IPS-20b (cell line): Measurements from ENCODE around the gene ALDH3A1.

Source experiments
- H3K27ac ChIP-seq: one replicate; pipeline ENCODE4 v1.5.1; 2013; ENCODE audit warnings: low read length
- H3K27me3 ChIP-seq: 2 replicates; pipeline ENCODE4 v1.6.1; 2013; ENCODE audit warnings: mild to moderate bottlenecking, low read length, inconsistent platforms; ENCODE audit not compliant: insufficient read depth
- H3K36me3 ChIP-seq: 2 replicates; pipeline ENCODE4 v1.6.1; 2013; ENCODE audit warnings: low read depth, mild to moderate bottlenecking, inconsistent platforms, low read length, moderate library complexity; ENCODE audit not compliant: insufficient read depth
- H3K4me1 ChIP-seq: 2 replicates; pipeline ENCODE4 v1.6.1; 2013; ENCODE audit warnings: mild to moderate bottlenecking, control low read depth, inconsistent platforms, low read length, moderate library complexity; ENCODE audit not compliant: insufficient read depth
- H3K4me3 ChIP-seq: 2 replicates; pipeline ENCODE4 v1.5.1; 2013; ENCODE audit warnings: mild to moderate bottlenecking, low read length, inconsistent platforms
- H3K9ac ChIP-seq: 2 replicates; pipeline ENCODE4 v1.6.1; 2013; ENCODE audit warnings: low read depth, mild to moderate bottlenecking, inconsistent platforms, low read length, moderate library complexity
- H3K9me3 ChIP-seq: 2 replicates; pipeline ENCODE4 v1.6.1; 2013; ENCODE audit warnings: mild to moderate bottlenecking, low read depth, low read length, inconsistent platforms; ENCODE audit not compliant: insufficient read depth

ALDH3A1 gene

DNA sequence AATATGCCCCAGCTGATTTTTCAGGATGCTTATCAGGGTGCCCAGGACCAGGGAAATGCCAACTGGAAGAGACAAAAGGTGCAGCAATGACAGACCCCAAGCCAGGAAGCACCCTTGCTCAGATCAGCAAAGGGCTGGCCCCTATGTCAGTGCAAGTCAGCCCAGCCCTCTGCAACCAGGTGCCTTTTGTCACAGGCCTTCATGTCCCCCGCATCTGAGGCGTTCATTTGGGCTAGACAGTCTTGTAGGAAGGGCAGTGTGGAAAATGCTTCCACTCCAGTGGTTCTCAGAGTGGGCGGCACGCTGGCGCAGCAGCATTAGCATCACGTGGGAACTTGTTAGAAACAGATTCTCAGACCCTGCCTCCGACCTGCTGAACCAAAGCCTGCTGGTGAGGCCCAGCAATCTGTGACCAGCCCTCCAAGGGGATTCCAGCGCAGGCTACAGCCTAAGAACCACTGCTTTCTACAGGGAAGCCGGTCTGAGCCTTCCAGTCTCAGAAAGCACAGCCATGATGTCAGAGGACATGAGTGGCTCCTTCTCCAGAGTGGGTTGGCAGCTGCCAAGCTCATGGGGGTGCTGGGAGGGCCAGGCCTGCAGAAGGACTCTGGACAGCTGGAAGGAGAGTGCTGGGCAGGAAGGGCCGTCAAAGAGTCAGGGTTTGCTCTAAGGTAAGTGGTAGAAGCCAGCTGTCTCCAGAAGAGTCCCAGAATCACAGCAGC lies 44.8 kb downstream of the ALDH3A1 start:
- Histone ChIP-seq H3K4me1 (peaks cover 5% of the 10 kb centered on the region; the same call in 1 of the 2 replicates), H3K27ac (no peak overlapping the region), H3K9ac (no peak overlapping the region), H3K27me3 (no peaks in the 10 kb centered on the region), H3K36me3 (no peaks in the 10 kb centered on the region), H3K9me3 (no peaks in the 10 kb centered on the region), H3K4me3 (no peak overlapping the region)

DNA sequence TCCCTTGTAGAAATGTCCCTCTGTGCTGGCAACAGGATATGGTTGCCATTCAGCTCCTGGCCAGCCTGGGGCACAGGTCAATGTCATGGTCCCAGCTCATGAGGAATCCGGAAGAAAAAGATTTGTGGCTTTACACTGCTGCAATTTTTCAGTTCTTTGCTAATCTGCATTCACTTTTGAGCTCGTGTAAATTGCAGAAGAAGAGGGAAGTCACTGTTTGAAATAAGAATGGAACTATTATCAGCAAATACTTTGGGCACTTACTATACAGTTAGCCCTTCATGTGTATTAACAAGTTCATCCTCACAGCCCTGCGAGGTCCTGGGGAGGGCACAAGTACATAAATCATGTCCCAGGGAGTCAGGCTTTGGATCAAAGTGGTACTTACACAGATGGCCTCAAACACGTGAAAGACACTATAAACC lies 45.9 kb downstream of the ALDH3A1 start:
- no peaks in the 10 kb centered on the region for H3K27me3 ChIP-seq

More for the DNA sequence above, 45.9 kb downstream of the ALDH3A1 start:
- no peaks in the 10 kb centered on the region for H3K36me3 ChIP-seq
- H3K9ac ChIP-seq: no peak overlapping the region
- H3K4me1 ChIP-seq: peaks cover 5% of the 10 kb centered on the region; the same call in 1 of the 2 replicates
- H3K9me3 ChIP-seq: no peaks in the 10 kb centered on the region
- no peak overlapping the region for H3K27ac ChIP-seq
- H3K4me3 ChIP-seq: no peak overlapping the region
